Measurements from ENCODE around the gene KLHDC4.

The KLHDC4 gene

GRCh38 chr16:87677830-87678229 is 88.0 kb downstream of the KLHDC4 start:
- H3K79me1 ChIP-seq (ENCODE audit: low read length), result no peaks in the 10 kb centered on the region
- H3K4me1 ChIP-seq (ENCODE audit: control insufficient read depth in 1 of 2, insufficient read depth in 2 of 2, low read length in 2 of 2), result no peaks in the 10 kb centered on the region
- H2BK12ac ChIP-seq (ENCODE audit: low read length), result no peak overlapping the region
- H2AFZ ChIP-seq (ENCODE audit: insufficient read depth, low read length, poor library complexity), result no peak overlapping the region
- no CpG with 5 or more reads among the region's 5 CpGs for WGBS (ENCODE audit: extremely low coverage, insufficient coverage, insufficient read length)
- H4K8ac ChIP-seq (ENCODE audit: low read depth, low read length), result no peak overlapping the region
- H3K27me3 ChIP-seq (ENCODE audit: insufficient read depth, low read length), result no peaks in the 10 kb centered on the region
- H3K9me3 ChIP-seq (ENCODE audit: insufficient read depth, low read depth, low read length), result peaks cover 1% of the 10 kb centered on the region
- no peak overlapping the region for H2AK5ac ChIP-seq (ENCODE audit: low read length)
- H3K4me2 ChIP-seq (ENCODE audit: low read length), result no peak overlapping the region
- H3K27ac ChIP-seq (ENCODE audit: low read depth, low read length), result no peak overlapping the region
- no peaks in the 10 kb centered on the region for H3K36me3 ChIP-seq (ENCODE audit: control insufficient read depth in 1 of 2, insufficient read depth in 2 of 2, low read length in 2 of 2)
- H4K91ac ChIP-seq (ENCODE audit: low read depth, low read length), result no peak overlapping the region
- H2BK120ac ChIP-seq (ENCODE audit: insufficient read depth, low read length, poor library complexity), result no peak overlapping the region
- H3K79me2 ChIP-seq (ENCODE audit: control insufficient read depth, insufficient read depth, low read length, poor library complexity), result no peaks in the 10 kb centered on the region
- no peak overlapping the region for H3K4ac ChIP-seq (ENCODE audit: low read depth, low read length)
- no peak overlapping the region for H2BK5ac ChIP-seq (ENCODE audit: low read depth, low read length, poor library complexity)
- no peak overlapping the region for H3K4me3 ChIP-seq (ENCODE audit: low read depth, low read length)
- no peak for DNase-seq
- no peak overlapping the region for H3K18ac ChIP-seq (ENCODE audit: low read length)
- no peak overlapping the region for H3K9ac ChIP-seq (ENCODE audit: low read length)
- H3K23ac ChIP-seq (ENCODE audit: low read length), result no peak overlapping the region
- no peak overlapping the region for H3K14ac ChIP-seq (ENCODE audit: low read length)
- H4K12ac ChIP-seq (ENCODE audit: low read depth, low read length), result no peak overlapping the region

GRCh38 chr16:87675111-87675719 is 90.6 kb downstream of the KLHDC4 start:
- H3K9ac ChIP-seq (ENCODE audit: low read length), result no peak overlapping the region
- H3K14ac ChIP-seq (ENCODE audit: low read length), result no peak overlapping the region
- H3K79me1 ChIP-seq (ENCODE audit: low read length), result no peaks in the 10 kb centered on the region
- H3K18ac ChIP-seq (ENCODE audit: low read length), result no peak overlapping the region
- H3K27me3 ChIP-seq (ENCODE audit: insufficient read depth, low read length), result no peaks in the 10 kb centered on the region
- H3K4ac ChIP-seq (ENCODE audit: low read depth, low read length), result no peak overlapping the region
- H2BK120ac ChIP-seq (ENCODE audit: insufficient read depth, low read length, poor library complexity), result no peak overlapping the region
- H4K12ac ChIP-seq (ENCODE audit: low read depth, low read length), result no peak overlapping the region
- no peak overlapping the region for H2BK12ac ChIP-seq (ENCODE audit: low read length)
- no CpG with 5 or more reads among the region's 15 CpGs for WGBS (ENCODE audit: extremely low coverage, insufficient coverage, insufficient read length)
- no peak overlapping the region for H3K4me2 ChIP-seq (ENCODE audit: low read length)
- H3K23ac ChIP-seq (ENCODE audit: low read length), result no peak overlapping the region
- H2AK5ac ChIP-seq (ENCODE audit: low read length), result no peak overlapping the region
- H2AFZ ChIP-seq (ENCODE audit: insufficient read depth, low read length, poor library complexity), result no peak overlapping the region
- no peak overlapping the region for H4K91ac ChIP-seq (ENCODE audit: low read depth, low read length)
- no peak overlapping the region for H3K27ac ChIP-seq (ENCODE audit: low read depth, low read length)
- H2BK5ac ChIP-seq (ENCODE audit: low read depth, low read length, poor library complexity), result no peak overlapping the region
- no peaks in the 10 kb centered on the region for H3K79me2 ChIP-seq (ENCODE audit: control insufficient read depth, insufficient read depth, low read length, poor library complexity)
- DNase-seq, result no peak
- H3K4me3 ChIP-seq (ENCODE audit: low read depth, low read length), result no peak overlapping the region
- H4K8ac ChIP-seq (ENCODE audit: low read depth, low read length), result no peak overlapping the region
- H3K4me1 ChIP-seq (ENCODE audit: control insufficient read depth in 1 of 2, insufficient read depth in 2 of 2, low read length in 2 of 2), result no peaks in the 10 kb centered on the region
- no peaks in the 10 kb centered on the region for H3K36me3 ChIP-seq (ENCODE audit: control insufficient read depth in 1 of 2, insufficient read depth in 2 of 2, low read length in 2 of 2)
- H3K9me3 ChIP-seq (ENCODE audit: insufficient read depth, low read depth, low read length), result peaks cover 1% of the 10 kb centered on the region

GRCh38 chr16:87674419-87674818 is 91.4 kb downstream of the KLHDC4 start:
- Histone ChIP-seq H2AFZ (ENCODE audit: insufficient read depth, low read length, poor library complexity) (no peak overlapping the region), H3K4me3 (ENCODE audit: low read depth, low read length) (no peak overlapping the region), H3K14ac (ENCODE audit: low read length) (no peak overlapping the region), H3K79me2 (ENCODE audit: control insufficient read depth, insufficient read depth, low read length, poor library complexity) (no peaks in the 10 kb centered on the region), H3K79me1 (ENCODE audit: low read length) (no peaks in the 10 kb centered on the region), H2BK5ac (ENCODE audit: low read depth, low read length, poor library complexity) (no peak overlapping the region), H3K18ac (ENCODE audit: low read length) (no peak overlapping the region), H3K4me1 (ENCODE audit: control insufficient read depth in 1 of 2, insufficient read depth in 2 of 2, low read length in 2 of 2) (no peaks in the 10 kb centered on the region), H2BK120ac (ENCODE audit: insufficient read depth, low read length, poor library complexity) (no peak overlapping the region), H3K9ac (ENCODE audit: low read length) (no peak overlapping the region), H3K27ac (ENCODE audit: low read depth, low read length) (no peak overlapping the region), H3K27me3 (ENCODE audit: insufficient read depth, low read length) (no peaks in the 10 kb centered on the region), H3K4me2 (ENCODE audit: low read length) (no peak overlapping the region), H4K8ac (ENCODE audit: low read depth, low read length) (no peak overlapping the region), H3K36me3 (ENCODE audit: control insufficient read depth in 1 of 2, insufficient read depth in 2 of 2, low read length in 2 of 2) (no peaks in the 10 kb centered on the region), H4K12ac (ENCODE audit: low read depth, low read length) (no peak overlapping the region), H4K91ac (ENCODE audit: low read depth, low read length) (no peak overlapping the region), H3K23ac (ENCODE audit: low read length) (no peak overlapping the region), H3K9me3 (ENCODE audit: insufficient read depth, low read depth, low read length) (peaks cover 1% of the 10 kb centered on the region), H2AK5ac (ENCODE audit: low read length) (no peak overlapping the region), H2BK12ac (ENCODE audit: low read length) (no peak overlapping the region), H3K4ac (ENCODE audit: low read depth, low read length) (no peak overlapping the region)
- no CpG with 5 or more reads among the region's 5 CpGs for whole genome bisulfite sequencing (ENCODE audit: extremely low coverage, insufficient coverage, insufficient read length)
- DNase-seq, result no peak

- Histone ChIP-seq H2BK12ac (ENCODE audit: low read length) (no peak overlapping the region), H2AFZ (ENCODE audit: insufficient read depth, low read length, poor library complexity) (no peak overlapping the region), H3K79me2 (ENCODE audit: control insufficient read depth, insufficient read depth, low read length, poor library complexity) (no peaks in the 10 kb centered on the region), H3K14ac (ENCODE audit: low read length) (no peak overlapping the region), H3K9me3 (ENCODE audit: insufficient read depth, low read depth, low read length) (peaks cover 1% of the 10 kb centered on the region), H3K23ac (ENCODE audit: low read length) (no peak overlapping the region), H3K4me2 (ENCODE audit: low read length) (no peak overlapping the region), H3K79me1 (ENCODE audit: low read length) (no peaks in the 10 kb centered on the region), H3K36me3 (ENCODE audit: control insufficient read depth in 1 of 2, insufficient read depth in 2 of 2, low read length in 2 of 2) (no peaks in the 10 kb centered on the region), H3K18ac (ENCODE audit: low read length) (no peak overlapping the region), H3K4me1 (ENCODE audit: control insufficient read depth in 1 of 2, insufficient read depth in 2 of 2, low read length in 2 of 2) (no peaks in the 10 kb centered on the region), H3K9ac (ENCODE audit: low read length) (no peak overlapping the region), H3K4me3 (ENCODE audit: low read depth, low read length) (no peak overlapping the region), H2BK120ac (ENCODE audit: insufficient read depth, low read length, poor library complexity) (no peak overlapping the region), H4K12ac (ENCODE audit: low read depth, low read length) (no peak overlapping the region), H4K8ac (ENCODE audit: low read depth, low read length) (no peak overlapping the region), H3K27ac (ENCODE audit: low read depth, low read length) (no peak overlapping the region), H4K91ac (ENCODE audit: low read depth, low read length) (no peak overlapping the region), H2AK5ac (ENCODE audit: low read length) (no peak overlapping the region), H3K27me3 (ENCODE audit: insufficient read depth, low read length) (no peaks in the 10 kb centered on the region), H2BK5ac (ENCODE audit: low read depth, low read length, poor library complexity) (no peak overlapping the region), H3K4ac (ENCODE audit: low read depth, low read length) (no peak overlapping the region)
- no peak for DNase-seq
- WGBS (ENCODE audit: extremely low coverage, insufficient coverage, insufficient read length), result no CpG with 5 or more reads among the region's 20 CpGs
These were observed 94.0 kb downstream of the KLHDC4 start for GRCh38 chr16:87671715-87672270.

Data from trophoblast cell (in vitro differentiated cells and primary cell).